ENCODE measurements around the gene FUT8. TPM values are rescaled to one million over a fixed set of nuclear protein-coding genes. Genes with fewer than 3 reads are reported as not detected.

FUT8 gene
- total RNA-seq, 4 donors from 2014 or later, result 7.9 to 27.5 (median 12.8) TPM

GRCh38 chr14:65622703-65623102 is 210.2 kb downstream of the FUT8 start:
- Histone ChIP-seq H3K4me1 (no peaks in the 10 kb centered on the region), H3K4me3 (no peak overlapping the region), H3K27ac (no peak overlapping the region), H3K27me3 (no peaks in the 10 kb centered on the region), H3K36me3 (no peaks in the 10 kb centered on the region), H3K9me3 (no peaks in the 10 kb centered on the region)
- TF ChIP-seq, protein P1, sequence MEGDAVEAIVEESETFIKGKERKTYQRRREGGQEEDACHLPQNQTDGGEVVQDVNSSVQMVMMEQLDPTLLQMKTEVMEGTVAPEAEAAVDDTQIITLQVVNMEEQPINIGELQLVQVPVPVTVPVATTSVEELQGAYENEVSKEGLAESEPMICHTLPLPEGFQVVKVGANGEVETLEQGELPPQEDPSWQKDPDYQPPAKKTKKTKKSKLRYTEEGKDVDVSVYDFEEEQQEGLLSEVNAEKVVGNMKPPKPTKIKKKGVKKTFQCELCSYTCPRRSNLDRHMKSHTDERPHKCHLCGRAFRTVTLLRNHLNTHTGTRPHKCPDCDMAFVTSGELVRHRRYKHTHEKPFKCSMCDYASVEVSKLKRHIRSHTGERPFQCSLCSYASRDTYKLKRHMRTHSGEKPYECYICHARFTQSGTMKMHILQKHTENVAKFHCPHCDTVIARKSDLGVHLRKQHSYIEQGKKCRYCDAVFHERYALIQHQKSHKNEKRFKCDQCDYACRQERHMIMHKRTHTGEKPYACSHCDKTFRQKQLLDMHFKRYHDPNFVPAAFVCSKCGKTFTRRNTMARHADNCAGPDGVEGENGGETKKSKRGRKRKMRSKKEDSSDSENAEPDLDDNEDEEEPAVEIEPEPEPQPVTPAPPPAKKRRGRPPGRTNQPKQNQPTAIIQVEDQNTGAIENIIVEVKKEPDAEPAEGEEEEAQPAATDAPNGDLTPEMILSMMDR (IDR thresholded peaks at IDR 0.05), result no peak
- TF ChIP-seq POLR2AphosphoS5 (IDR thresholded peaks at IDR 0.05), result no peak
- TF ChIP-seq POLR2A (IDR thresholded peaks at IDR 0.05), result no peak
- no peak for TF ChIP-seq EP300 (IDR thresholded peaks at IDR 0.05; ENCODE audit: low read depth)
- DNase-seq, result no peak
- intact Hi-C loops (cut with DNase I; ENCODE audit: low total_unique reads) (no loop called here), in situ Hi-C loops (cut with MboI; ENCODE audit: low pct_ligation_motif_present in 1 of 4, low pct_unique_long_range_greater_than_20kb in 1 of 4, low sequenced_read_pairs in 3 of 4) (no loop called here)
- WGBS, 2 donors (ENCODE audit: low coverage in 1 of 2), result 88 to 94% methylated on average over 2 to 5 of the region's 5 CpGs

DNA sequence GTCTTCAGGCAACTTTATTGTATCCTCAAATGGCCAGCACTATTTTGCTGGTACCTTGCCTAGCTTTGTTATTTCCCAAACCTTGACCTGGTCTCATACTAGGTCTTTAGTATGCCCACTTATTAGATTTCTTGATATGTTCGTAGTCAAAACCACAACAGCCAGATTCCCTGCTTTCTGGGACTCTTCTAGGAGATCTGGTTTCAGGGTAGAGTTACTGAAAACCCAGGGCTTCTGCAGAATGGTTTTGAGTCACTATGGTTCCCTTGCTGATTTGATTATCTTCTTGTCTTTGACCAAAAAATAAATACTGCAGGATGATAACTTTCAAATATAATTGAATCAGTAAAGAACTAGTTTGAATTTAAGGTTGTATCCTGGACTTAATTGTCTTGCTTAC is 211.2 kb downstream of the FUT8 start:
- in situ Hi-C loops (cut with MboI; ENCODE audit: low pct_ligation_motif_present in 1 of 4, low pct_unique_long_range_greater_than_20kb in 1 of 4, low sequenced_read_pairs in 3 of 4), result no loop called here
- no peaks in the 10 kb centered on the region for H3K36me3 ChIP-seq
- TF ChIP-seq EP300 (IDR thresholded peaks at IDR 0.05; ENCODE audit: low read depth), result no peak
- no peak for TF ChIP-seq POLR2AphosphoS5 (IDR thresholded peaks at IDR 0.05)
- TF ChIP-seq, protein P1 (IDR thresholded peaks at IDR 0.05), result no peak
- no peak for TF ChIP-seq POLR2A (IDR thresholded peaks at IDR 0.05)
- intact Hi-C loops (cut with DNase I; ENCODE audit: low total_unique reads), result no loop called here
- H3K4me1 ChIP-seq, result no peaks in the 10 kb centered on the region
- H3K27me3 ChIP-seq, result no peaks in the 10 kb centered on the region
- no peak for DNase-seq
- no peak overlapping the region for H3K27ac ChIP-seq
- no peak overlapping the region for H3K4me3 ChIP-seq
- H3K9me3 ChIP-seq, result no peaks in the 10 kb centered on the region
- WGBS, 2 donors (ENCODE audit: low coverage in 1 of 2), result 88 to 100% methylated on average over 1 of the region's 1 CpG

GRCh38 chr14:65627315-65627714 is 214.8 kb downstream of the FUT8 start:
- in situ Hi-C loops (cut with MboI; ENCODE audit: low pct_ligation_motif_present in 1 of 4, low pct_unique_long_range_greater_than_20kb in 1 of 4, low sequenced_read_pairs in 3 of 4), result no loop called here
- intact Hi-C loops (cut with DNase I; ENCODE audit: low total_unique reads), result no loop called here
- Histone ChIP-seq H3K27ac (no peak overlapping the region), H3K4me1 (no peaks in the 10 kb centered on the region), H3K4me3 (no peak overlapping the region), H3K27me3 (no peaks in the 10 kb centered on the region), H3K9me3 (no peaks in the 10 kb centered on the region), H3K36me3 (peaks cover 0 to 6% (median 0%) of the 10 kb centered on the region in 4 donors)
- DNase-seq, result no peak
- TF ChIP-seq, protein P1 (IDR thresholded peaks at IDR 0.05), result no peak
- TF ChIP-seq POLR2A (IDR thresholded peaks at IDR 0.05) (no peak), POLR2AphosphoS5 (IDR thresholded peaks at IDR 0.05) (no peak), EP300 (IDR thresholded peaks at IDR 0.05; ENCODE audit: low read depth) (no peak)
- 88 to 98% methylated on average over 3 to 4 of the region's 4 CpGs for WGBS, 2 donors (ENCODE audit: low coverage in 1 of 2)

GRCh38 chr14:65628664-65629063 is 216.1 kb downstream of the FUT8 start:
- H3K9me3 ChIP-seq, result no peaks in the 10 kb centered on the region
- H3K4me3 ChIP-seq, result no peak overlapping the region
- intact Hi-C loops (cut with DNase I; ENCODE audit: low total_unique reads) (no loop called here), in situ Hi-C loops (cut with MboI; ENCODE audit: low pct_ligation_motif_present in 1 of 4, low pct_unique_long_range_greater_than_20kb in 1 of 4, low sequenced_read_pairs in 3 of 4) (no loop called here)
- H3K36me3 ChIP-seq, result peaks cover 0 to 7% (median 0%) of the 10 kb centered on the region in 4 donors
- no peak for DNase-seq
- no peak overlapping the region for H3K27ac ChIP-seq
- H3K4me1 ChIP-seq, result no peaks in the 10 kb centered on the region
- 80 to 93% methylated on average over 1 of the region's 1 CpG for WGBS, 2 donors (ENCODE audit: low coverage in 1 of 2)
- no peaks in the 10 kb centered on the region for H3K27me3 ChIP-seq
- TF ChIP-seq POLR2AphosphoS5 (IDR thresholded peaks at IDR 0.05) (no peak), EP300 (IDR thresholded peaks at IDR 0.05; ENCODE audit: low read depth) (no peak), POLR2A (IDR thresholded peaks at IDR 0.05) (no peak)
- TF ChIP-seq, protein P1 (IDR thresholded peaks at IDR 0.05), result no peak
